ENCODE measurements around the gene NLRP3. TPM values are rescaled to one million over a fixed set of nuclear protein-coding genes. Genes with fewer than 3 reads are reported as not detected.

Gene NLRP3
- polyA plus RNA-seq, 1 of the 3 experiments (the other 2 are of a cell fraction), result 0.87 TPM

- H3K79me2 ChIP-seq (ENCODE audit: insufficient read depth), result no peaks in the 10 kb centered on the region
- no peak overlapping the region for H3K9ac ChIP-seq
- H3K36me3 ChIP-seq (replicated peaks in 1 of 2; ENCODE audit: control insufficient read depth in 1 of 2, insufficient read depth in 2 of 2, low read length in 1 of 2), result no peaks in the 10 kb centered on the region
- no peaks in the 10 kb centered on the region for H4K20me1 ChIP-seq (ENCODE audit: insufficient read depth)
- H2AFZ ChIP-seq (ENCODE audit: low read depth), result no peak overlapping the region
- TF ChIP-seq SMC3 (IDR thresholded peaks at IDR 0.05; ENCODE audit: low read depth, low read length) (no peak), FOXM1 (IDR thresholded peaks at IDR 0.05; ENCODE audit: low read depth) (no peak), RAD21 (IDR thresholded peaks at IDR 0.05; ENCODE audit: low read length) (no peak), RCOR1 (IDR thresholded peaks at IDR 0.05; ENCODE audit: low read length) (no peak), GATA2 (CRISPR knock-in tag; IDR thresholded peaks at IDR 0.05) (no peak), RXRA (IDR thresholded peaks at IDR 0.05; ENCODE audit: borderline replicate concordance, low read depth) (no peak), MAX (IDR thresholded peaks at IDR 0.05; ENCODE audit: low read depth) (no peak), EZH2phosphoT487 (IDR thresholded peaks at IDR 0.05; ENCODE audit: borderline replicate concordance, low read depth) (no peak), JUND (IDR thresholded peaks at IDR 0.05) (no peak), ELF1 (IDR thresholded peaks at IDR 0.05) (no peak)
- TF ChIP-seq, protein P1, sequence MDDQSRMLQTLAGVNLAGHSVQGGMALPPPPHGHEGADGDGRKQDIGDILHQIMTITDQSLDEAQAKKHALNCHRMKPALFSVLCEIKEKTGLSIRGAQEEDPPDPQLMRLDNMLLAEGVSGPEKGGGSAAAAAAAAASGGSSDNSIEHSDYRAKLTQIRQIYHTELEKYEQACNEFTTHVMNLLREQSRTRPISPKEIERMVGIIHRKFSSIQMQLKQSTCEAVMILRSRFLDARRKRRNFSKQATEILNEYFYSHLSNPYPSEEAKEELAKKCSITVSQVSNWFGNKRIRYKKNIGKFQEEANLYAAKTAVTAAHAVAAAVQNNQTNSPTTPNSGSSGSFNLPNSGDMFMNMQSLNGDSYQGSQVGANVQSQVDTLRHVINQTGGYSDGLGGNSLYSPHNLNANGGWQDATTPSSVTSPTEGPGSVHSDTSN (IDR thresholded peaks at IDR 0.05), result no peak
- no peak for DNase-seq
- no peak overlapping the region for H3K4me3 ChIP-seq (ENCODE audit: low read depth in 2 of 2, low read length in 1 of 2)
- ChIA-PET CTCF (no interaction called here), POLR2A (no interaction called here)
- H3K27me3 ChIP-seq (ENCODE audit: insufficient read depth), result no peaks in the 10 kb centered on the region; the same call in 1 of the 2 replicates
- H3K9me3 ChIP-seq, result no peaks in the 10 kb centered on the region
- no peak overlapping the region for H3K4me2 ChIP-seq
- 38% methylated on average over 11 of the region's 11 CpGs for WGBS (ENCODE audit: low lambda C conversion rate)
- H3K4me1 ChIP-seq (ENCODE audit: control insufficient read depth in 1 of 2, insufficient read depth in 2 of 2, low read depth in 1 of 2, low read length in 1 of 2), result no peaks in the 10 kb centered on the region
- no peaks in the 10 kb centered on the region for H3F3A ChIP-seq (replicated peaks; ENCODE audit: insufficient read depth)
- H3K9me2 ChIP-seq, result no peaks in the 10 kb centered on the region
- H3K27ac ChIP-seq (ENCODE audit: low read depth in 2 of 2, low read length in 1 of 2), result no peak overlapping the region
Measured at GRCh38 chr1:247453997-247454396, 38.0 kb downstream of the NLRP3 start.

- no peaks in the 10 kb centered on the region for H3K36me3 ChIP-seq (replicated peaks in 1 of 2; ENCODE audit: control insufficient read depth in 1 of 2, insufficient read depth in 2 of 2, low read length in 1 of 2)
- no peaks in the 10 kb centered on the region for H3K79me2 ChIP-seq (ENCODE audit: insufficient read depth)
- no peak for DNase-seq
- H3K27me3 ChIP-seq (ENCODE audit: insufficient read depth), result no peaks in the 10 kb centered on the region; the same call in 1 of the 2 replicates
- H3K9me3 ChIP-seq, result no peaks in the 10 kb centered on the region
- H3K4me1 ChIP-seq (ENCODE audit: control insufficient read depth in 1 of 2, insufficient read depth in 2 of 2, low read depth in 1 of 2, low read length in 1 of 2), result no peaks in the 10 kb centered on the region
- ChIA-PET CTCF (no interaction called here), POLR2A (no interaction called here)
- no peaks in the 10 kb centered on the region for H3K9me2 ChIP-seq
- H4K20me1 ChIP-seq (ENCODE audit: insufficient read depth), result no peaks in the 10 kb centered on the region
- no peak overlapping the region for H2AFZ ChIP-seq (ENCODE audit: low read depth)
- H3F3A ChIP-seq (replicated peaks; ENCODE audit: insufficient read depth), result no peaks in the 10 kb centered on the region
- no peak overlapping the region for H3K4me3 ChIP-seq (ENCODE audit: low read depth in 2 of 2, low read length in 1 of 2)
- H3K9ac ChIP-seq, result no peak overlapping the region
- H3K4me2 ChIP-seq, result no peak overlapping the region
- no peak overlapping the region for H3K27ac ChIP-seq (ENCODE audit: low read depth in 2 of 2, low read length in 1 of 2)
- 28% methylated on average over 4 of the region's 4 CpGs for WGBS (ENCODE audit: low lambda C conversion rate)
- no peak for TF ChIP-seq SMC3 (IDR thresholded peaks at IDR 0.05; ENCODE audit: low read depth, low read length)
- TF ChIP-seq USF2 (IDR thresholded peaks at IDR 0.05; ENCODE audit: borderline replicate concordance, low read depth, low read length), result no peak
- TF ChIP-seq, protein P2, sequence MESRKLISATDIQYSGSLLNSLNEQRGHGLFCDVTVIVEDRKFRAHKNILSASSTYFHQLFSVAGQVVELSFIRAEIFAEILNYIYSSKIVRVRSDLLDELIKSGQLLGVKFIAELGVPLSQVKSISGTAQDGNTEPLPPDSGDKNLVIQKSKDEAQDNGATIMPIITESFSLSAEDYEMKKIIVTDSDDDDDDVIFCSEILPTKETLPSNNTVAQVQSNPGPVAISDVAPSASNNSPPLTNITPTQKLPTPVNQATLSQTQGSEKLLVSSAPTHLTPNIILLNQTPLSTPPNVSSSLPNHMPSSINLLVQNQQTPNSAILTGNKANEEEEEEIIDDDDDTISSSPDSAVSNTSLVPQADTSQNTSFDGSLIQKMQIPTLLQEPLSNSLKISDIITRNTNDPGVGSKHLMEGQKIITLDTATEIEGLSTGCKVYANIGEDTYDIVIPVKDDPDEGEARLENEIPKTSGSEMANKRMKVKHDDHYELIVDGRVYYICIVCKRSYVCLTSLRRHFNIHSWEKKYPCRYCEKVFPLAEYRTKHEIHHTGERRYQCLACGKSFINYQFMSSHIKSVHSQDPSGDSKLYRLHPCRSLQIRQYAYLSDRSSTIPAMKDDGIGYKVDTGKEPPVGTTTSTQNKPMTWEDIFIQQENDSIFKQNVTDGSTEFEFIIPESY (IDR thresholded peaks at IDR 0.05; ENCODE audit: borderline replicate concordance, low read depth), result no peak
- no peak for TF ChIP-seq TAF1 (IDR thresholded peaks at IDR 0.05; ENCODE audit: borderline replicate concordance, low read depth, low read length)
- TF ChIP-seq TCF12 (IDR thresholded peaks at IDR 0.05), result no peak
- no peak for TF ChIP-seq EP300 (IDR thresholded peaks at IDR 0.05; ENCODE audit: borderline replicate concordance in 1 of 2, low read depth in 1 of 2, low read length in 1 of 2)
- no peak for TF ChIP-seq POLR2AphosphoS5 (IDR thresholded peaks at IDR 0.05; ENCODE audit: low read depth, low read length)
- no peak for TF ChIP-seq ELF1 (IDR thresholded peaks at IDR 0.05)
- no peak for TF ChIP-seq YY1 (IDR thresholded peaks at IDR 0.05; ENCODE audit: low read depth)
- TF ChIP-seq, protein P1 (IDR thresholded peaks at IDR 0.05), result no peak
- no peak for TF ChIP-seq REST (IDR thresholded peaks at IDR 0.05; ENCODE audit: low read depth, low read length)
Measured at GRCh38 chr1:247456021-247456420, 40.0 kb downstream of the NLRP3 start.

Data from SK-N-SH (cell line).